Prostate gland (tissue), 2 donors: ENCODE measurements around the gene TMEM86A.

Experiments
- POLR2A ChIP-seq: fragments of 450-650 bp; IDR thresholded peaks from one replicate; pipeline ENCODE4 v1.6.1; 2016; ENCODE audit warnings: antibody characterized with exemption, mild to moderate bottlenecking
- TF ChIP-seq, protein P1 (sequence below), 4 experiments: fragments of 200-600 bp in 2 of 4; fragments of 450-650 bp in 2 of 4; sonication (generic) in 2 of 4; IDR thresholded peaks; 1 replicate in 3 of 4; 2 replicates in 1 of 4; pipeline ENCODE4 v1.5.1; 2016 to 2019; ENCODE audit warnings: antibody characterized with exemption in 4 of 4, mild to moderate bottlenecking in 2 of 4, moderate library complexity in 2 of 4

DNA sequence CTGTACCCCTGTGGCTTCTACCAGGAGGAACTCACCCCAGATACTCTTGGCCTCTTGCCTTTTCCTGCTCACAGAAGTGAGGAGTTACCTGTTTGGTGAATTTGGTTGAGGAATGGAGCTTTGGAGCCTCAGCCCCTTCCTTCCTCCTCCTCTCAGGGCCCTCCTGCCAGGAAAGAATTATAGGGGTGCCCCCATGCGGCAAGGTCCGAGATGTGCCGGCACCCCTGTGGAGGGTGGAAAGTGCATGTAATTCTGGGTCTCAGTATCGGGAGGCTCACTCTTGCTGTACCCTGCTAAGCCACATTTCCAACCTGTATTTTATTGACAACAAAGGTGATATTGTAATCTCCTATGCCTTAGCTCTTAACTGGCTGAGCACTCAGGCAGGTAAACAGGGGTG lies 41.1 kb downstream of the TMEM86A start:
- no peak for TF ChIP-seq POLR2A
- TF ChIP-seq, protein P1, sequence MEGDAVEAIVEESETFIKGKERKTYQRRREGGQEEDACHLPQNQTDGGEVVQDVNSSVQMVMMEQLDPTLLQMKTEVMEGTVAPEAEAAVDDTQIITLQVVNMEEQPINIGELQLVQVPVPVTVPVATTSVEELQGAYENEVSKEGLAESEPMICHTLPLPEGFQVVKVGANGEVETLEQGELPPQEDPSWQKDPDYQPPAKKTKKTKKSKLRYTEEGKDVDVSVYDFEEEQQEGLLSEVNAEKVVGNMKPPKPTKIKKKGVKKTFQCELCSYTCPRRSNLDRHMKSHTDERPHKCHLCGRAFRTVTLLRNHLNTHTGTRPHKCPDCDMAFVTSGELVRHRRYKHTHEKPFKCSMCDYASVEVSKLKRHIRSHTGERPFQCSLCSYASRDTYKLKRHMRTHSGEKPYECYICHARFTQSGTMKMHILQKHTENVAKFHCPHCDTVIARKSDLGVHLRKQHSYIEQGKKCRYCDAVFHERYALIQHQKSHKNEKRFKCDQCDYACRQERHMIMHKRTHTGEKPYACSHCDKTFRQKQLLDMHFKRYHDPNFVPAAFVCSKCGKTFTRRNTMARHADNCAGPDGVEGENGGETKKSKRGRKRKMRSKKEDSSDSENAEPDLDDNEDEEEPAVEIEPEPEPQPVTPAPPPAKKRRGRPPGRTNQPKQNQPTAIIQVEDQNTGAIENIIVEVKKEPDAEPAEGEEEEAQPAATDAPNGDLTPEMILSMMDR (IDR thresholded peaks at IDR 0.05), result no peak
